Activated CD8-positive, alpha-beta memory T cell treated with anti-CD3 and anti-CD28 coated beads, Interleukin-2, amount 50 U/mL, for 24 hours (primary cell): ENCODE results near the gene MYL10.
"Not testable (repeated sequence)": the region's sequence is repeated elsewhere in the genome, so short reads cannot be mapped to it uniquely, and the experiment has no call there.

Source experiments
- DNase-seq: peaks from one replicate; pipeline ENCODE4 v3.0.0-alpha.2; 2020; ENCODE audit errors: extremely low read depth

Gene MYL10

GRCh38 chr7:101651112-101651511 lies 22.0 kb upstream of the MYL10 start:
- DNase-seq = no peak

DNA sequence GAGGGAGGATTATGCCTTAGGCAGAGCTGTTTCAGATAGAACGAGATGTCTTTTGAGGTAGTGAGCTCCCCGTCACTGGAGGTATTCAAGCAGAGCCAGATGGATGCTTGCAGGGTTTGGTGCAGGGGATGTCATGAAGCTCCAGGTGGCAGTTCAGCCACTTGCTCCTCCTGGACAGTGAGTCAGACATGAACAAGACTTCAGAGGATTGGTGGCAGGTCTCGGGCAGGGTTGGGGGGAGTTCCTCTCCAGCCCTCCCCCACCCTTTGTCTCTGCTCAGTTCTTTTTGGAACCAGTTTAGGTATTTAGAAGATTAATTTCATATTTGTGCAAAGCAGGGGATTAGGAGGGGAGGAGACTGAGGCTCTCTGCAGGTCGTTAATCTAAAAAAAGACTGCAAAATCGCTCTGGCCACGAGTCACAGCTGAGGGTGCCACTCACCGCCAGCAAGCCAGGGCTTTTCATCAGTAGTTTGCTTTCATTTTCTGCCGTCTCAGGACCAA lies 21.5 kb upstream of the MYL10 start:
- DNase-seq = no peak

DNA sequence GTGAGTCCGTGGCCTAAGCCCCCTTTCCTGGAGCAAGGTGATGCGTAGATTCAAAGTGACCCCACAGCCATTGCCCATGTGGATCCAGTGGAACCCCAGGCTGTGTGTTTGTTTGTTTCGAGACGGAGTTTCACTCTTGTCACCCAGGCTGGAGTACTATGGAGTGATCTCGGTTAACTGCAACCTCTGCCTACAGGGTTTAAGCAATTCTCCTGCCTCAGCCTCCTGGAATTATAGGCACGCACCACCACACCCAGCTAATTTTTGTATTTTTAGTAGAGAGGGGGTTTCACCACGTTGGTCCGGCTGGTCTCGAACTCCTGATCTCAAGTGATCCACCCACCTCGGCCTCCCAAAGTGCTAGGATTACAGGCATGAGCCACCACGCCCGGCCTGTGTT lies 18.8 kb upstream of the MYL10 start:
- not testable (repeated sequence) for DNase-seq

DNA sequence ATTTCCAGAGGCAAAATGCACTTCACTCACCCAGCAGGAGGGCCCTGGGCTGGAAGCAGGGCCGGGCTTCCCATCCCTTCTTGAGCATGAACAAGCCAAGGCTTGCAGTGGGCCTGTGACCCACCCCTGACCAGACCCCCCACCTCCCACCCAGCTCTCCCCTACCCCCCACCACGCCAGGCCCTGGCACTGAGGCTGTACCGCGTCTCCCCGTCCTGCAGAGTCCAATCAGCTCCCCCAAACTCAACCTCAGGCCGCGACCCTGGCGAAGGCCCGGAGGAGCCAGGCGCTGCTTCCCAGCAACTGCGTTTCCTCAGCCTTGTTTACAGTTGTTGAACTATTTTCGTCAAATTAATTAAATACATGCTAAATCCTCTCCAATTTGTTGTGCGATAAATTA lies 16.9 kb upstream of the MYL10 start:
- no peak for DNase-seq

DNA sequence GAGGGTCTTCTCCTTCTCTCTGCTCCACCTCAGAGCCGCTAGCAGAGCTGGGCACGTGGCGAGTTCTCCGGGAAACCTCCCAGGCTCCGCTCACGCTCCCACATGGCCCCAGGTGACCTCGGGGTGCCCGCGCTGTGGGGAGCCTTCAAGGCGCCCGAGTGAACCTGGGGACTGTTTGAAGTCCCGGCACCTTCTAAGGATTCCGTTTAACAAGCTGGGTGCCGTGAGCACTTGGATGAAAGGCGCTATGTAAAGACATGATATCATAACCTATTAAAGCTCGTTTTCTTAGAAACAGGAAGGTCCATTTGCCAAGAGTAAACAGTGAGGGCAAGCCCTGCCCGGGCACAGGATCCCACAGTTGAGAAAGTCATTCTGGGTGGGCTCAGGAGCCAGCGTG lies 15.8 kb upstream of the MYL10 start:
- no peak for DNase-seq

DNA sequence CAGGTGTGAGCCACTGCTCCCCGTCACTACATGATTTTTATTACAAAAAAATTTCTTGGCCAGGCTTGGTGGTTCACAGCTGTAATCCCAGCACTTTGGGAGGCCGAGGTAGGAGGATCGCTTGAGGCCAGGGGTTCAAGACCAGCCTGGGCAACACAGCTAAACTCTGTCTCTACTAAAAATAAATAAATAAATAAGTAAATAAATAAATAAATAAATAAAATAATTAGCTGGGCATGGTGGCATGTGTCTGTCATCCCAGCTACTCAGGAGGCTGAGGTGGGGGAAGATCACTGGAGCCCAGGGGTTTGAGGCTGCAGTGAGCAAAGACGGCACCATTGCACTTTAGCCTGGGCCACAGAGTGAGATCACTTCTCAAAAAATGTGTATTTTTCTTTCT lies 10.0 kb upstream of the MYL10 start:
- DNase-seq = not testable (repeated sequence)

GRCh38 chr7:101636822-101637623 lies 7.9 kb upstream of the MYL10 start:
- DNase-seq = no peak

DNA sequence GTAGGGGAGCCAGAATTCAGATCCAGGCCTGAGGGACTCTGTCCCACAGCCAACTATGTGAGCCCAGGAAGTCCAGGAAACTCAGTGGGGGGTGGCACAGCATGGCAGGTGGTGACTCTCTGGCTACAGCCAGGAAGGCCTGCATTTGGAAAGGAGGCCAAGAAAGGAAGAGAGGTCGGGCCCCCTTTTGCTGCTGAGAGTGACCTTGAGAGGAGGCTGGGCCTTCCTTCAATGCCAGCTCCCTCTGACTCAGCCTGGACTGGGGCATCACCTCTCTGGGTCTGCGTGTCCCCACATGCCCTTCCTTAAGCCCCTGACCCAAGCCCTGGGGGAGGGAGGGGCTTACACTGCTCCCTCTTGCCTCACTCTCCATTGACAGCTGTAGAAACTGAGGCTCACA lies 6.4 kb upstream of the MYL10 start:
- DNase-seq = no peak

GRCh38 chr7:101634196-101634717 lies 5.2 kb upstream of the MYL10 start:
- no peak for DNase-seq

DNA sequence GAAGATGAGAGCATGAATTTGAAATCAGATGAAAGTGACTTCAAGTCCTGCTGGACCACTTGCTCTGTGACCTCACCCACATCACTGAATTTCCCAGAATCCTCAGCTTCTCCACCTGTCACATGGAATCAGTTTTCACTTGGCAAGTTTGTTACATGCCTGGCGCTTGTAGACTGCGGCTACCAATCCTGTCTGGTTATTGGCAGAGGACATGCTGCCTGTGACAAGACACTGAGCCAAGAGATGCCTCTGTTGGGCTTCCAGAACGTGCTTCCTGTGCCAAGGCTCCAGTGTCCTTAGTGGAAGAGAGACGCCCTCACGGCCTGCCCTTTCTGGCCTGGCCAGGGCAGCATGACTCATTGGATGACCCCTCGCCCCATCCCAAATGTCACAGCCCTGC lies 4.4 kb upstream of the MYL10 start:
- DNase-seq = no peak

DNA sequence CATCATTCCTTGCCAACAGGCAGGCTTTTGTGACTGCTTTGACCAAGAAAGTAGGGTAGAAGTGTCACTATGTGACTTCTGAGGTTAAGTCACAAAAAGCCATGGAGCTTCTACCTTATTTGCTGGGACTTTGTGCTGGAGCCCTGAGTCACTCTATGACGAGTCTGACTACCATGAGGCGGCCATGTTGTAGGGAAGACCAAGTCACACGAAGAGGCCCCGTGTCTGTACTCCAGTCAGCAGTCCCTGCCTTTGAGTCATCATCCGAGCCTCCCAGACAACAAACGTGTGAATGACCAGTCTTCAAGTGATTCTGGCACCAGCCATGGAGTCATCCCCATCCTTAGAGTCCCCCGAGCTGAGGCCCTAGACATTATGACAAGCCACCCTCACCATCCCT lies 3.5 kb upstream of the MYL10 start:
- no peak for DNase-seq

DNA sequence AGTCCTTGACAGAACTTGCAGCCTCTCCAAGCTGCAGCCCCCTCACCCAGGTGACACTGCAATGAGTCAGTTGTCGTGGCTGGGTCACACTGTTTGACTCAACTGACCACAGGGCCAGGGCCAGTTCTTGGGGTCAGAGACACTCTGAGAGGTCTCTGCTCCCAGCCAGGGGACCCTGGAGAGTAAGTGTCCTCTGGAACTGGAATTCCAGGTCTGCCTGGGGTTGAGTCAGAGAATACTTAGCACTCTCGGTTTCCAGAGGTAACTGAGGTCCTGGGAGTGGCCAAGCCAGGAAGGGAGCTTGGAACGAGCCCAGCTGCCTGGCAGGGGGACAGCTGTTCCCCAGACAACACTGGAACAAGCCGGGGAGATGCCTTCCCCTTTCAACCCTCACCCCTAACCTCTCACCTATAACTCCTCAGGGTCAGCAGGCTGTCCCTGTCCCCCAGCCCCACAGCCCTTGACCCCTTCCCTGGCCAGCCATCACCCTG lies 2.2 kb upstream of the MYL10 start:
- no peak for DNase-seq

DNA sequence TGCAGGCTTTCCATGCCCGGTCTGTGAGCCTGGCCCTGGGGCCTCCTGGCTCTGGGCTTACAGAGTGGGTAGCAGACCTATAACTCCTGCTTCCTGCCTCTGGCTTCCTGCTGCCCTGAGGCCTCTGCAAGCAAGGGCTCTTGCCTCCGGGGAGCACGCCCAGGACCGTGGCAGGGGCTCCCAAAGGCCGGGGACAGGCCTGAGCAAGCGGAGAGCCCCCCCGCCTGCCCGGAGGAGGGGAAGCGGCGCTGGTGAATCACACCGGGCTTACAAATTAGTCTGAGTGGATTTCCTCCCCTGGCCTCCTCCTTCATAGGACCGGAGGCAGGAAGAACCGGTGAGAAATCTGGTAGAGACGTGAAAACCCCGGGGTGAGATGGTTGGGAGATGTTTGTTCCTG lies 1.5 kb upstream of the MYL10 start:
- no peak for DNase-seq

- DNase-seq = no peak
These were observed 574 bp downstream of the MYL10 start for GRCh38 chr7:101628522-101628921.

- no peak for DNase-seq
These were observed 2.3 kb downstream of the MYL10 start for GRCh38 chr7:101626758-101627157.

DNA sequence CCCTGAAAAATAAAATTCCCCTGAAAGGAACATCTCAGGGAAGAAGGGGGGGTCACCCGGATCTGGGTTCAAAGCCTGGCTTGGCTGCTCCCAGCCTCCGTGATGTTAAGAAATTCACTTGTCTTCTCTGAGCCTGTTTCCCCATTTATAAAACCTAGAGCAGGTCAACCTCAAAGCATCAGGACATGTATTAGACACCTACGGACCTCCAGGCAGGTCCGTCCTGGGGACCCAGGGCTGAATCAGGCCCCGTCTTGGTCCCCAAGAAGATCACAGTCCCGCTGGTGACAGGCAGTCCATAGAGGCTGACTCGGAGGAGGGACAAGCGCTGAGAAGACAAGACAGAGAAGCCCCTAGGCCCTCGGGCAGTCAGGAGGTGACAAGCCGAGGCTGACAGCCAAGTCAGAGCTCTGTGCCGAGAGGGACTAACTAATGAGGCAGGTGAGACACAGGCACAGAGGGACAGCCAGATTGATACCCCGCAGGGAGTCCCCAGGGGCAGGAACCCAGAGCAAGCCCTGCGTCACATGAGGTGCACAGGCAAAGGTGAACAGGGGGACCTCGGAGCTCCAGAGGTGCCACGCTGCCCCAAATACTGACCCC lies 2.9 kb downstream of the MYL10 start:
- DNase-seq = no peak

DNA sequence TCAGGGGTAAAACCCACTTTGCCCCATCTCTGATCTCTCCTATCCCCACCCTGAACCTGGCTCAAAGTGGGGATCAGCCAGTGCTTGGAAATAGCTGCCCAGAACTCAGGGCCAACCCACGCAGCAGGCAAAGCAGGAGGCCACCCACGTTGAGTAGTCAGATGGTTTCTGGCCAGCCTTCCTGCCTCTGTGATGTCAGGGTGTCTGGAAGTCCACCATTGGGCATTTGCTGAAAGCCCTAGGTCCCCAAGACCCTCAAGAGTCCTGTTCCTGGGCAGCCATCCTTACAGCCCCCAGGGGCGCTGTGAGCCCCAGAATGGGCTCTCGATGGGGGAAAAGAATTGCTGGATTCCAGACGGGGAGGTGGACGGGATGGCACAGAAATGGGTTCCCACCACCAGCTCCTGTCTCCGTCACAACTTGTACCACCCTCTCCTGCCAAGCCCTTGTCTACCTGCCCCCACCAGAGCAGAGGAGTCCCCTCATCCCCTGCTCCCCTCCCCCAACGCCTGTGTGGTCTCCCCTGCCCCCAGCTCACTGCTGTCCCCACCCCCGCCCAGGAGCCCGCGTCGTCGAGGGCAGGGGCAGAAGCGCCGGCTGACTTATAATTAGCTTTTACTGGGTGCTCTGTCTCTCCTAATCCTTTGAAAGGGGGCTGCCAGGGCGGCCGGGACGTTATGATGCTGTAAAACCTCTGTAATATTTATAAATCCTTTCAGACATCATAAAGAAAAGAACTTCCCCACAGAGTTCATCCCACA lies 3.9 kb downstream of the MYL10 start:
- DNase-seq = no peak

DNA sequence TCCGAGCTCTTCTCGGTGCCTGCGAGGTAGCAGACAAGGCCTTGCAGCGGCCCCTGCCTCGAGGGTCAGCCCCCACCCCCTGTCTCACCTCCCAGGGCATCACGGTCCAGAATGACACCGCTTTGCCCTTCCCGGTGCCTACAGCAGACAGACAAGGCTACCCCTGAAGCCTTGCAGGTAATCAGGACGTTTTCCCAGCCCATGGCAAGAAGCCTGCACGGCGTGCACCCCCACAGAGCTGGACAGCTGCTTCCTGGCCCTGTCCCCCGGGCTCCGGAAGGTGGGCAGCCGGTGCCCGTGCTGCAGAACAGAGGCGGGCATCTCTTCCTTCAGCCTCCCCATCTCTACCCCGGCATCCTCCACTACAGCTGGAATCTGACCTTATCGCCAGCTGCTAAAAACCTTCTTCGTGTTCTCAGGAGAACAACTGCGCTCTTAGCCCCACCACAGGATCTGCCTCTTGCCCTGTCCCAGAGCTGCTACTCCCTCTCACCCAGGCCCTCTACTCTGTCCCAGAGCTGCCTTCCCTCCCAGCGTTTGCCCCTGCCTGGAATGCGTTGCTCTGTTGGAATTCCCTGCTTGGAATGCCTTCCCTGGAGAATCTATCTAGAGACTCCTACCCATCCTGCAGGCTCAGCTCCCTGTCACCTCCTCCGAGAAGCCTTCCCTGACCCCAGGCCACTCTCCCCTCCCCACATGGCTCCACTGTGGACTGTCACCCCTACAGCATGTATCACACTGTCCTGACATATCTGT lies 4.7 kb downstream of the MYL10 start:
- DNase-seq = no peak

DNA sequence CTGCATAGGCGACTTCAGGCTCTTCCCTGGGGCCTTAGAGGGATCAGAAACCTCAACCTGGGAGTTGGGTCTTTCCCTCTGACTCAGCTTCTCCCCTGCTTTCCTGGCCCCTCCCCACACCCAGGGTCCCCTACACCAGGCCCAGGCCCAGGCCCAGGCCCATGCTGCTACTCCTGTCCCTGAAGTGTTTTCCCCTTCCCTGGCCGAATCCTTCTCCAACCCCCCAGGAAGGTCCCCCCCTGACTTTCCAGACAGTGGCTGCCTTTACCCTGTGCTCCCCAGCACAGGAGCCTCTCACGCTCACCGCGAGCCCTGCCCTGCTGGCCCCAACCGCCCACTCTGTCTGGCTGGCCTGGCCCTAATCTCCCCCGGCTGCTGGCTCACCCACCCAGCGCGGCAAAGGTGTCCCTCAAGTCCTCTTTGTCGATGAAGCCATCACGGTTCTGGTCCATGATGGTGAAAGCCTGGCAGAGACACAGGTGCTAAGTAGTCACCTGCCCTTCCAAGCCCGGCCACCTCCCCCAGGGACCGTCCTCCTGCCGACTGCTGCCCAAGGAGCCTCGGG lies 6.4 kb downstream of the MYL10 start:
- no peak for DNase-seq

DNA sequence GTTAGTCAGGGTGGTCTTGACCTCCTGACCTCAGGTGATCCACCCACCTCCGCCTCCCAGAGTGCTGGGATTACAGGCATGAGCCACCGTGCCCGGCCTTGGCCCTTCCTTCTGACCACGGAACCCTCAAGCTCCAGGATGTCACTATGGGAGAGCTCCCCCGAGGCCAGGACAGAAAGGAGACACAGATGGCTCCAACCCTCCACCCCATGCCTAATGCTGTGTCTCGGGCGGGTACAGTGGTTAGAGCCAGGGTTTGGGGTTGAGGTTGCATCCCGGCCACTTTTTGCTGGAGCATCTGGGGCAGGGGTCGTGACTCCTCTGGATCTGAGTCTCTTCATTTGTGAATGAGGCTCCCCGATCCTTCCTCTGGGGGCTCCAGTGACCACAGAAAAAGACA lies 8.1 kb downstream of the MYL10 start:
- DNase-seq = no peak

GRCh38 chr7:101620395-101620794 lies 8.7 kb downstream of the MYL10 start:
- no peak for DNase-seq
